Measurements from ENCODE around the gene RHOD.

RHOD gene

GRCh38 chr11:67120881-67121710 lies 64.4 kb downstream of the RHOD start:
- DNase-seq (ENCODE audit: extremely low read depth, low read depth) = no peak
- TF ChIP-seq, protein P1, sequence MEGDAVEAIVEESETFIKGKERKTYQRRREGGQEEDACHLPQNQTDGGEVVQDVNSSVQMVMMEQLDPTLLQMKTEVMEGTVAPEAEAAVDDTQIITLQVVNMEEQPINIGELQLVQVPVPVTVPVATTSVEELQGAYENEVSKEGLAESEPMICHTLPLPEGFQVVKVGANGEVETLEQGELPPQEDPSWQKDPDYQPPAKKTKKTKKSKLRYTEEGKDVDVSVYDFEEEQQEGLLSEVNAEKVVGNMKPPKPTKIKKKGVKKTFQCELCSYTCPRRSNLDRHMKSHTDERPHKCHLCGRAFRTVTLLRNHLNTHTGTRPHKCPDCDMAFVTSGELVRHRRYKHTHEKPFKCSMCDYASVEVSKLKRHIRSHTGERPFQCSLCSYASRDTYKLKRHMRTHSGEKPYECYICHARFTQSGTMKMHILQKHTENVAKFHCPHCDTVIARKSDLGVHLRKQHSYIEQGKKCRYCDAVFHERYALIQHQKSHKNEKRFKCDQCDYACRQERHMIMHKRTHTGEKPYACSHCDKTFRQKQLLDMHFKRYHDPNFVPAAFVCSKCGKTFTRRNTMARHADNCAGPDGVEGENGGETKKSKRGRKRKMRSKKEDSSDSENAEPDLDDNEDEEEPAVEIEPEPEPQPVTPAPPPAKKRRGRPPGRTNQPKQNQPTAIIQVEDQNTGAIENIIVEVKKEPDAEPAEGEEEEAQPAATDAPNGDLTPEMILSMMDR (IDR thresholded peaks at IDR 0.05; ENCODE audit: low read depth, low read length) = no peak
